Aorta (tissue), 5 donors: ENCODE data around the gene RNF121. TPM values are rescaled to one million over a fixed set of nuclear protein-coding genes. Genes with fewer than 3 reads are reported as not detected.

ENCODE experiments used
- ATAC-seq: fragments of 200-7000 bp; cut with Tn5 transposase; one replicate; pipeline ENCODE4 v1.9.1; 2022; ENCODE audit warnings: moderate library complexity; ENCODE audit not compliant: low FRiP score
- DNase-seq, 2 donors: peaks; one replicate each; pipeline ENCODE4 v3.0.0-alpha.2; 2020
- H3K27ac ChIP-seq, 2 donors: one replicate each; pipeline ENCODE4 v1.5.1; 2013; ENCODE audit warnings: low read length in 2 of 2, mild to moderate bottlenecking in 2 of 2, moderate library complexity in 2 of 2, control low read depth in 1 of 2, inconsistent platforms in 1 of 2, low read depth in 1 of 2
- H3K27me3 ChIP-seq, 2 donors: one replicate each; pipeline ENCODE4 v1.6.1; 2013; ENCODE audit warnings: control low read depth in 1 of 2, low read length in 1 of 2, mild to moderate bottlenecking in 1 of 2, moderate library complexity in 1 of 2; ENCODE audit not compliant: insufficient read depth in 2 of 2, control insufficient read depth in 1 of 2
- H3K36me3 ChIP-seq, 2 donors: one replicate each; pipeline ENCODE4 v1.6.1; 2013; ENCODE audit warnings: control low read depth in 1 of 2, low read length in 1 of 2, mild to moderate bottlenecking in 1 of 2; ENCODE audit not compliant: insufficient read depth in 2 of 2, control insufficient read depth in 1 of 2
- H3K4me1 ChIP-seq, 2 donors: one replicate each; pipeline ENCODE4 v1.6.1; 2013; ENCODE audit warnings: low read length in 2 of 2, control low read depth in 1 of 2, mild to moderate bottlenecking in 1 of 2, moderate library complexity in 1 of 2; ENCODE audit not compliant: insufficient read depth in 2 of 2, control insufficient read depth in 1 of 2
- H3K4me3 ChIP-seq, 2 donors: one replicate each; pipeline ENCODE4 v1.5.1; 2013; ENCODE audit warnings: low read length in 2 of 2, control low read depth in 1 of 2, mild to moderate bottlenecking in 1 of 2
- H3K9me3 ChIP-seq: one replicate; pipeline ENCODE4 v1.6.1; 2013; ENCODE audit warnings: mild to moderate bottlenecking, low read length; ENCODE audit not compliant: control insufficient read depth
- WGBS, 2 donors: extraction: QIAGEN DNeasy Blood & Tissue Kit; methylation state at CpG; one replicate each; pipeline ENCODE4 v1.1.7; 2013; 5-methylcytosine and 5-hydroxymethylcytosine counted together
- intact Hi-C, 2 donors: fragments of 100-400 bp; cut with DNase I; formaldehyde crosslinking; loops; one replicate each; pipeline versions ENCODE4 v1.14.2 to v1.15.0; 2022
- polyA plus RNA-seq, 2 donors: library from polyadenylated mRNA; stranded (reverse); fragments of 200-250 nt; gene quantifications; one replicate each; pipeline ENCODE4 v1.2.3, GENCODE V29; 2013
- total RNA-seq, 2 donors: library from RNA; stranded (reverse); fragmentation: NEBNext Ultra II Directional; extraction: Animal tissue kit (Norgen Biotek cat#: 25700); gene quantifications; one replicate each; pipeline ENCODE4 v1.2.1, GENCODE V29; 2021
- donor health status: healthy with polysubstance abuse.
- donor health status: Bipolar disorder and iron deficiency.
- donor health status: DM: no; HTN: no; CAD: no.
- donor health status: DM: no; HTN: no; CAD: no.
- donor health status: DM: yes; HTN: yes; CAD: no.

The RNF121 gene
- total and polyA plus RNA-seq, 4 donors, result 20.8 to 38.6 (median 30.6) TPM

- Histone ChIP-seq H3K27ac (peak overlapping the region; percentile 79 to 91), H3K36me3 (no peaks in the 10 kb centered on the region), H3K4me1 (peaks cover 12 to 13% of the 10 kb centered on the region in 2 donors), H3K27me3 (no peaks in the 10 kb centered on the region), H3K4me3 (peak overlapping the region; percentile 30 to 82), H3K9me3 (no peaks in the 10 kb centered on the region)
- no peak for DNase-seq
- ATAC-seq, result no peak
- WGBS, 2 donors, result 1 to 3% methylated on average over 6 of the region's 6 CpGs
- intact Hi-C loops, result loop anchor here (2.0 to 5.0 kb wide), 2 partner anchors 37 to 183 kb away; no protein-coding TSS in a partner anchor
Measured at GRCh38 chr11:72039856-72040401, 111.1 kb downstream of the RNF121 start.

DNA sequence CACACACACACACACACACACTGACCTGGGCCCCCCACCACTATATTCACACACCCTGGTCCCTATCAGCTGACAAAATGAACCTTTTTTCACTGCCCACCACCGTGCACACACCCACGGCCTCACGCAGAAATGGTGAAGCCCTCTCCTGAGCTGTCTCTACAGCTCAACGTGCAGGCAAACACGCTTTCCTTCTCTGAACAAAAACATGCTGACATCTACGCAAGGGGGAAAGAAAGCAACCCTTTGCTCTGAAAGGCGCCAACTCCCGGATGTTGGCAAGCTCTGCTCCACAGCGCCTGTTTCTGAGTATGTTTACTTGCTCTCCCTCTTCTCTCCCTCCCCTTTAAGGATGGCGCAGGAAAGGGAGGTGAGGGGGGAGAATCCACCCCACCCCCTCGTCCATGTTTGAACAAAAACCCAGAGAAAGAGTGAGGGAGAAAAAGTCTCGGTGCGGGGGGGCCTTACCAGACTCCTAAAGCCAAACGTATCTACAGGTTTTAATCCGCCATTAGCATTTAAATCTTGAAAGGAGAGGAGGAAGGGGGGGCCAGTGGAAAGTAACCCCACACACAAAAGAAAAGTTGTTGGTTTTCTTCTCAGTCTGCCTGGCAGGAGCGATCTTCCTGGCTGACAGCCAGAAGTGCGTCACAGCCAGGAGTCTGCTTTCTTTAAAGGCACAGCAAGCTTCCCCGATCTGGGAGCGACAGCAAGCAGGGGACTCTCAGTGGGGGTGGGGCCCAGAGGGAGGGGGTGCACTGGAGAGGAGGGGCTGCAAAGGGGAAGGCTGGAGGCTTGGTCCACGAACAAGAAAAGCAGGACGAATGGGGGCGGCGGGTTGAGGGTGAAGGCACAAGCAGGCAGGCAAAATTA is 111.9 kb downstream of the RNF121 start:
- Histone ChIP-seq H3K27me3 (no peaks in the 10 kb centered on the region), H3K4me3 (peak overlapping the region; percentile 30 to 82), H3K4me1 (peaks cover 12 to 13% of the 10 kb centered on the region in 2 donors), H3K27ac (peak overlapping the region; percentile 46 to 91), H3K36me3 (no peaks in the 10 kb centered on the region), H3K9me3 (no peaks in the 10 kb centered on the region)
- DNase-seq (peak; percentile 98), ATAC-seq (peak; percentile 92)
- intact Hi-C loops, result loop anchor here (1.0 to 5.0 kb wide), 3 partner anchors 37 to 182 kb away; partner anchors contain the start of genes LRRC51 (in 1 of the 2) and NUMA1 (in 1 of the 2)
- WGBS, 2 donors, result 0% methylated on average over 23 of the region's 23 CpGs

DNA sequence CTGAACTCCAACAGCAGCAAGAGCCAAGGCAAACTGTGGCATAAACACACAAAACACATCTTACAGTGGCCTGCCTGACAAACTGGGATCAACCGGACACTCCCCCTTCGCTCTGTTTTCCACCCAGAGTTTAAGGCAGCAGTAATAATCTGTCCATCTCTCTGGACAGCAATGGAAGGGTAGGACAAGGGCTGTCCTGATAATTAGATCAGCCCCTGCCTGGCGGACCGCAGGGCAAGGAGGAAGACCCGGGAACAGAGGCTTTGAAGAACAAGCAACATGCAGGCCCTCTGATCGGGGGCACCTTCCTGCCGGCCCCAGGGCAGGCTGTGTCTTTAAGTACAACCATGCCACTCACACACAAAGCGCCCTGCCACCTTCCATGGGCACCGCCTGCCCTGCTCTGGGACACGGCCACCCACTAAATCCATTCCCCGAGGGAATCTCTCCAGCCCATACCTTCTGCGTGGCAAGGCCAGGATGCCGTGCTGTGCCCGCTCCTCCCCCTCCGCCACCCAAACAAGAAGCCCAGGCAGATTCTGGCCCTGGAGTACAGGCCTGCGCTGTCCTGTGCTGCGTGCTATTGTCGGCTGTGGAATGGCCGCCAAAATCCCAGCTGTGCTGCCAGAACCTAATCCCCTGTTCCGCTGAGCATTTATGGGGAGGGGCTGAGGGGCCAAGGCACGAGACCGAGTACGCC is 112.7 kb downstream of the RNF121 start:
- DNase-seq (peak; percentile 85), ATAC-seq (peak; percentile 73)
- Histone ChIP-seq H3K4me3 (peak overlapping the region; percentile 30 to 82), H3K9me3 (no peaks in the 10 kb centered on the region), H3K27me3 (no peaks in the 10 kb centered on the region), H3K36me3 (no peaks in the 10 kb centered on the region), H3K4me1 (peaks cover 10 to 13% of the 10 kb centered on the region in 2 donors), H3K27ac (peak overlapping the region; percentile 89 to 91)
- intact Hi-C loops, result loop anchor here (1.0 to 5.0 kb wide), 3 partner anchors 36 to 181 kb away; partner anchors contain the start of genes LRRC51 (in 1 of the 2) and NUMA1 (in 1 of the 2)
- WGBS, 2 donors, result 0 to 1% methylated on average over 20 to 23 of the region's 23 CpGs

- intact Hi-C loops, result loop anchor here in 1 of 2 donors (5.0 kb wide), 1 partner anchor 35 kb away; no protein-coding TSS in a partner anchor
- H3K4me3 ChIP-seq, result peak overlapping the region; percentile 23 to 30
- ATAC-seq, result no peak
- 12% methylated on average over 5 of the region's 5 CpGs for WGBS, 2 donors
- H3K4me1 ChIP-seq, result peaks cover 8 to 9% of the 10 kb centered on the region in 2 donors
- DNase-seq, result no peak
- H3K27me3 ChIP-seq, result no peaks in the 10 kb centered on the region
- H3K27ac ChIP-seq, result peak overlapping the region; percentile 89 to 91
- H3K9me3 ChIP-seq, result no peaks in the 10 kb centered on the region
- no peaks in the 10 kb centered on the region for H3K36me3 ChIP-seq
Measured at GRCh38 chr11:72042064-72042745, 113.4 kb downstream of the RNF121 start.

GRCh38 chr11:72045849-72046248 is 117.0 kb downstream of the RNF121 start:
- Histone ChIP-seq H3K27me3 (no peaks in the 10 kb centered on the region), H3K4me1 (no peaks in the 10 kb centered on the region), H3K36me3 (no peaks in the 10 kb centered on the region), H3K27ac (no peak overlapping the region), H3K9me3 (no peaks in the 10 kb centered on the region), H3K4me3 (no peak overlapping the region)
- no peak for DNase-seq
- 88 to 89% methylated on average over 5 of the region's 5 CpGs for WGBS, 2 donors
- intact Hi-C loops, result no loop called here
- ATAC-seq, result no peak

Other genes with a start within 250 kb of the RNF121 start
- not detected for gene DEFB108B, start 95.8 kb upstream of the RNF121 start, total RNA-seq
- not detected for gene DEFB108B, start 95.8 kb upstream of the RNF121 start, polyA plus RNA-seq
- gene DEFB131B, start 50.6 kb upstream of the RNF121 start, total RNA-seq, result not detected
- not detected for gene DEFB131B, start 50.6 kb upstream of the RNF121 start, polyA plus RNA-seq
- gene XNDC1N, start 452 bp upstream of the RNF121 start, total RNA-seq, result 10 to 100 TPM in 1 of 2 donors, 1 to 10 TPM in 1; 8.2 to 12.8 TPM
- gene XNDC1N, start 452 bp upstream of the RNF121 start, polyA plus RNA-seq, result 1 to 10 TPM; 3.9 to 4.7 TPM
- gene IL18BP, start 69.9 kb downstream of the RNF121 start, total RNA-seq, result 10 to 100 TPM; 13.0 to 24.8 TPM
- 10 to 100 TPM in 1 of 2 donors, 1 to 10 TPM in 1; 7.8 to 12.5 TPM for gene IL18BP, start 69.9 kb downstream of the RNF121 start, polyA plus RNA-seq
- 100 to 1,000 TPM; 150 to 241 TPM for gene NUMA1, start 151.5 kb downstream of the RNF121 start, total RNA-seq
- 100 to 1,000 TPM in 1 of 2 donors, 10 to 100 TPM in 1; 40.4 to 322 TPM for gene NUMA1, start 151.5 kb downstream of the RNF121 start, polyA plus RNA-seq
- gene LRRC51, start 151.8 kb downstream of the RNF121 start, total RNA-seq, result 1 to 10 TPM; 6.6 to 8.5 TPM
- 10 to 100 TPM in 1 of 2 donors, 1 to 10 TPM in 1; 8.6 to 12.8 TPM for gene LRRC51, start 151.8 kb downstream of the RNF121 start, polyA plus RNA-seq
- 10 to 100 TPM; 61.1 to 62.6 TPM for gene LAMTOR1, start 174.3 kb downstream of the RNF121 start, total RNA-seq
- gene LAMTOR1, start 174.3 kb downstream of the RNF121 start, polyA plus RNA-seq, result 100 to 1,000 TPM; 100 to 160 TPM
- gene TOMT, start 176.9 kb downstream of the RNF121 start, total RNA-seq, result not detected
- gene TOMT, start 176.9 kb downstream of the RNF121 start, polyA plus RNA-seq, result not detected
- gene ANAPC15, start 183.6 kb downstream of the RNF121 start, total RNA-seq, result 10 to 100 TPM; 24.6 to 24.7 TPM
- 10 to 100 TPM; 48.5 to 71.6 TPM for gene ANAPC15, start 183.6 kb downstream of the RNF121 start, polyA plus RNA-seq
- 1 to 10 TPM in 1 of 2 donors, not detected in 1; 4.7 TPM for gene FOLR3, start 206.7 kb downstream of the RNF121 start, total RNA-seq
- gene FOLR3, start 206.7 kb downstream of the RNF121 start, polyA plus RNA-seq, result not detected